ENCODE measurements around the gene PDXK.
"Not testable (repeated sequence)": the region's sequence is repeated elsewhere in the genome, so short reads cannot be mapped to it uniquely, and the experiment has no call there.

PDXK gene

DNA sequence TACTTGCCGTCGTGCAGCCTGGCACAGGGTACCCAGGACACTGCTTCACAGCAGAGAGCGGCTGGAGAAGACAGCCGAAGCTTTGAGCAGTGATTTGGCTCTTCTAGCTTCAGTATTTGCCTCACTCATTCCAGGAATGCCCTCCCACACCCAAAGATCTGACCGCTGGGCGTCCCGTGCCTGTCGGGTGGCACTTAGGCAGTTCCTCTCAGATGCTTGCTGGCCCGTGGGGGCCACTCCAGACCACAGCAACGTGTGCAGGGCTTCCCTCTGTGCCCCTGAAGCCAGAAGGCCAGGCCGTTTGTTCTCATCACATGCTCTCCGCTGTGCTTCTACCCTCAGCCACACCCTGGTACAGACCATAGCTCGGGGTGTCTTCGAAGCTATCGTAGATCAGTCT lies 42.5 kb upstream of the PDXK start:
- no peaks in the 10 kb centered on the region for H3K4me1 ChIP-seq (ENCODE audit: insufficient read depth, low read length, severe bottlenecking)
- H3K79me2 ChIP-seq (ENCODE audit: insufficient read depth, low read length), result no peaks in the 10 kb centered on the region
- no peak overlapping the region for H2AFZ ChIP-seq (ENCODE audit: low read length)
- H3K27me3 ChIP-seq (ENCODE audit: insufficient read depth, low read length), result no peaks in the 10 kb centered on the region
- no peak overlapping the region for H3K9ac ChIP-seq (ENCODE audit: low read length)
- H3F3A ChIP-seq (ENCODE audit: insufficient read depth, low read length), result no peaks in the 10 kb centered on the region
- no peaks in the 10 kb centered on the region for H3K9me2 ChIP-seq (ENCODE audit: low read depth, low read length)
- H3K36me3 ChIP-seq (ENCODE audit: insufficient read depth, low read length), result peaks cover 89% of the 10 kb centered on the region
- no peaks in the 10 kb centered on the region for H4K20me1 ChIP-seq (ENCODE audit: insufficient read depth, low read length)
- no peak overlapping the region for H3K4me3 ChIP-seq (ENCODE audit: low read depth, low read length, poor library complexity, severe bottlenecking)
- no peak overlapping the region for H3K27ac ChIP-seq (ENCODE audit: low read depth, low read length, poor library complexity, severe bottlenecking)
- TF ChIP-seq CTCF (IDR thresholded peaks at IDR 0.05; ENCODE audit: low read length) (no peak), EZH2 (IDR thresholded peaks at IDR 0.05; ENCODE audit: borderline replicate concordance, low read length) (no peak)
- no peaks in the 10 kb centered on the region for H3K9me3 ChIP-seq (ENCODE audit: low read length)
- no peak overlapping the region for H3K4me2 ChIP-seq (ENCODE audit: low read length)

GRCh38 chr21:43679951-43680350 lies 39.0 kb upstream of the PDXK start:
- TF ChIP-seq EZH2 (IDR thresholded peaks at IDR 0.05; ENCODE audit: borderline replicate concordance, low read length), result no peak
- no peak for TF ChIP-seq CTCF (IDR thresholded peaks at IDR 0.05; ENCODE audit: low read length)
- H3K9me3 ChIP-seq (ENCODE audit: low read length), result no peaks in the 10 kb centered on the region
- H3K4me3 ChIP-seq (ENCODE audit: low read depth, low read length, poor library complexity, severe bottlenecking), result no peak overlapping the region
- H3K9me2 ChIP-seq (ENCODE audit: low read depth, low read length), result no peaks in the 10 kb centered on the region
- no peak overlapping the region for H2AFZ ChIP-seq (ENCODE audit: low read length)
- no peaks in the 10 kb centered on the region for H4K20me1 ChIP-seq (ENCODE audit: insufficient read depth, low read length)
- H3K4me1 ChIP-seq (ENCODE audit: insufficient read depth, low read length, severe bottlenecking), result no peaks in the 10 kb centered on the region
- no peaks in the 10 kb centered on the region for H3K79me2 ChIP-seq (ENCODE audit: insufficient read depth, low read length)
- peaks cover 91% of the 10 kb centered on the region for H3K36me3 ChIP-seq (ENCODE audit: insufficient read depth, low read length)
- H3K4me2 ChIP-seq (ENCODE audit: low read length), result no peak overlapping the region
- H3K27ac ChIP-seq (ENCODE audit: low read depth, low read length, poor library complexity, severe bottlenecking), result no peak overlapping the region
- no peaks in the 10 kb centered on the region for H3F3A ChIP-seq (ENCODE audit: insufficient read depth, low read length)
- no peaks in the 10 kb centered on the region for H3K27me3 ChIP-seq (ENCODE audit: insufficient read depth, low read length)
- no peak overlapping the region for H3K9ac ChIP-seq (ENCODE audit: low read length)

- not testable (repeated sequence) for H3K4me1 ChIP-seq (ENCODE audit: insufficient read depth, low read length, severe bottlenecking); H3K4me3 ChIP-seq (ENCODE audit: low read depth, low read length, poor library complexity, severe bottlenecking); H3K9me3 ChIP-seq (ENCODE audit: low read length); H4K20me1 ChIP-seq (ENCODE audit: insufficient read depth, low read length); H3K27me3 ChIP-seq (ENCODE audit: insufficient read depth, low read length); H3K27ac ChIP-seq (ENCODE audit: low read depth, low read length, poor library complexity, severe bottlenecking); H3K79me2 ChIP-seq (ENCODE audit: insufficient read depth, low read length); H2AFZ ChIP-seq (ENCODE audit: low read length); H3K9ac ChIP-seq (ENCODE audit: low read length); H3F3A ChIP-seq (ENCODE audit: insufficient read depth, low read length); H3K9me2 ChIP-seq (ENCODE audit: low read depth, low read length); H3K4me2 ChIP-seq (ENCODE audit: low read length)
- peaks cover 91% of the 10 kb centered on the region for H3K36me3 ChIP-seq (ENCODE audit: insufficient read depth, low read length)
Observed at GRCh38 chr21:43680421-43680820, 38.5 kb upstream of the PDXK start.

- no peaks in the 10 kb centered on the region for H3K4me1 ChIP-seq (ENCODE audit: insufficient read depth, low read length, severe bottlenecking)
- H3K4me3 ChIP-seq (ENCODE audit: low read depth, low read length, poor library complexity, severe bottlenecking), result no peak overlapping the region
- H3K27me3 ChIP-seq (ENCODE audit: insufficient read depth, low read length), result no peaks in the 10 kb centered on the region
- no peak for TF ChIP-seq EZH2 (IDR thresholded peaks at IDR 0.05; ENCODE audit: borderline replicate concordance, low read length)
- no peak for TF ChIP-seq CTCF (IDR thresholded peaks at IDR 0.05; ENCODE audit: low read length)
- no peaks in the 10 kb centered on the region for H4K20me1 ChIP-seq (ENCODE audit: insufficient read depth, low read length)
- no peak overlapping the region for H3K4me2 ChIP-seq (ENCODE audit: low read length)
- no peaks in the 10 kb centered on the region for H3K79me2 ChIP-seq (ENCODE audit: insufficient read depth, low read length)
- no peak overlapping the region for H2AFZ ChIP-seq (ENCODE audit: low read length)
- peaks cover 92% of the 10 kb centered on the region for H3K36me3 ChIP-seq (ENCODE audit: insufficient read depth, low read length)
- H3K9me3 ChIP-seq (ENCODE audit: low read length), result no peaks in the 10 kb centered on the region
- H3F3A ChIP-seq (ENCODE audit: insufficient read depth, low read length), result no peaks in the 10 kb centered on the region
- H3K27ac ChIP-seq (ENCODE audit: low read depth, low read length, poor library complexity, severe bottlenecking), result no peak overlapping the region
- H3K9me2 ChIP-seq (ENCODE audit: low read depth, low read length), result no peaks in the 10 kb centered on the region
- no peak overlapping the region for H3K9ac ChIP-seq (ENCODE audit: low read length)
Observed at GRCh38 chr21:43681650-43682049, 37.3 kb upstream of the PDXK start.
